Measurements from ENCODE around the gene IL17C.

- TF ChIP-seq CTCF (IDR thresholded peaks at IDR 0.05) (no peak), EP300 (IDR thresholded peaks at IDR 0.05) (no peak)
Measured at GRCh38 chr16:88626646-88627045, 11.7 kb upstream of the IL17C start.

All from upper lobe of left lung (tissue), 4 donors.